OCI-LY3 (cell line): ENCODE data around the gene ASTN2.

Experiments
- H2AFZ ChIP-seq: fragments of 200-600, 300-600 bp; shearing (Covaris generic); 2 replicates; pipeline ENCODE4 v1.6.0; 2014; ENCODE audit warnings: antibody characterized with exemption, low read depth, low read length
- H3K27ac ChIP-seq: fragments of 200-600, 300-600 bp; sonication (generic); 2 replicates; pipeline ENCODE4 v1.5.1; 2014; ENCODE audit warnings: mild to moderate bottlenecking, low read length, moderate library complexity, mixed read lengths
- H3K27me3 ChIP-seq: fragments of 200-600, 300-600 bp; sonication (generic); 2 replicates; pipeline ENCODE4 v1.6.1; 2014; ENCODE audit warnings: low read depth, low read length, mixed read lengths
- H3K36me3 ChIP-seq: fragments of 200-600, 300-600 bp; sonication (generic); replicated peaks from 2 replicates; pipeline ENCODE3; 2014; ENCODE audit warnings: low read depth, low read length, mixed read lengths
- H3K4me1 ChIP-seq: fragments of 300-600, 200-600 bp; sonication (generic); 2 replicates; pipeline ENCODE4 v1.6.1; 2014; ENCODE audit warnings: low read length, mixed read lengths
- H3K4me2 ChIP-seq: fragments of 200-600, 300-600 bp; sonication (generic); 2 replicates; pipeline ENCODE4 v1.6.1; 2014; ENCODE audit warnings: low read length, mixed read lengths
- H3K4me3 ChIP-seq: fragments of 300-600, 200-600 bp; sonication (generic); 2 replicates; pipeline ENCODE4 v1.5.1; 2014; ENCODE audit warnings: antibody characterized with exemption, mild to moderate bottlenecking, low read length, moderate library complexity
- H3K79me2 ChIP-seq: fragments of 300-600, 200-600 bp; shearing (Covaris generic); 2 replicates; pipeline ENCODE4 v1.6.1; 2014; ENCODE audit warnings: mild to moderate bottlenecking, low read length, mixed read lengths
- H3K9ac ChIP-seq: fragments of 300-600, 200-600 bp; shearing (Covaris generic); 2 replicates; pipeline ENCODE4 v1.6.0; 2014; ENCODE audit warnings: mild to moderate bottlenecking, low read length, moderate library complexity
- H3K9me3 ChIP-seq: fragments of 200-600, 300-600 bp; shearing (Covaris generic); 2 replicates; pipeline ENCODE4 v1.6.1; 2014; ENCODE audit warnings: low read length, mixed read lengths; ENCODE audit not compliant: insufficient read depth
- H4K20me1 ChIP-seq: fragments of 200-600, 300-600 bp; sonication (generic); 2 replicates; pipeline ENCODE4 v1.6.1; 2016; ENCODE audit warnings: low read length, mixed read lengths; ENCODE audit not compliant: insufficient read depth
- EZH2phosphoT487 ChIP-seq: fragments of 200-600 bp; shearing (Covaris generic); IDR thresholded peaks from 2 replicates; pipeline ENCODE4 v1.6.1; 2018; ENCODE audit warnings: antibody characterized with exemption, mixed run types, low read depth
- TF ChIP-seq, protein P1 (sequence below): fragments of 200-600, 300-600 bp; sonication (generic); IDR thresholded peaks from 2 replicates; pipeline ENCODE4 v1.5.1; 2014; ENCODE audit warnings: antibody characterized with exemption, low read length, low read depth

ASTN2 gene

GRCh38 chr9:116411506-116411905, 1003.4 kb downstream of the ASTN2 start:
- Histone ChIP-seq H3K27ac (no peak overlapping the region), H3K27me3 (no peaks in the 10 kb centered on the region), H3K4me2 (no peak overlapping the region), H3K9me3 (no peaks in the 10 kb centered on the region), H3K9ac (no peak overlapping the region), H3K4me3 (no peak overlapping the region), H2AFZ (no peak overlapping the region), H3K4me1 (peaks cover 27% of the 10 kb centered on the region), H3K36me3 (no peaks in the 10 kb centered on the region), H3K79me2 (no peaks in the 10 kb centered on the region), H4K20me1 (no peaks in the 10 kb centered on the region)
- TF ChIP-seq, protein P1, sequence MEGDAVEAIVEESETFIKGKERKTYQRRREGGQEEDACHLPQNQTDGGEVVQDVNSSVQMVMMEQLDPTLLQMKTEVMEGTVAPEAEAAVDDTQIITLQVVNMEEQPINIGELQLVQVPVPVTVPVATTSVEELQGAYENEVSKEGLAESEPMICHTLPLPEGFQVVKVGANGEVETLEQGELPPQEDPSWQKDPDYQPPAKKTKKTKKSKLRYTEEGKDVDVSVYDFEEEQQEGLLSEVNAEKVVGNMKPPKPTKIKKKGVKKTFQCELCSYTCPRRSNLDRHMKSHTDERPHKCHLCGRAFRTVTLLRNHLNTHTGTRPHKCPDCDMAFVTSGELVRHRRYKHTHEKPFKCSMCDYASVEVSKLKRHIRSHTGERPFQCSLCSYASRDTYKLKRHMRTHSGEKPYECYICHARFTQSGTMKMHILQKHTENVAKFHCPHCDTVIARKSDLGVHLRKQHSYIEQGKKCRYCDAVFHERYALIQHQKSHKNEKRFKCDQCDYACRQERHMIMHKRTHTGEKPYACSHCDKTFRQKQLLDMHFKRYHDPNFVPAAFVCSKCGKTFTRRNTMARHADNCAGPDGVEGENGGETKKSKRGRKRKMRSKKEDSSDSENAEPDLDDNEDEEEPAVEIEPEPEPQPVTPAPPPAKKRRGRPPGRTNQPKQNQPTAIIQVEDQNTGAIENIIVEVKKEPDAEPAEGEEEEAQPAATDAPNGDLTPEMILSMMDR, result no peak
- TF ChIP-seq EZH2phosphoT487, result no peak

DNA sequence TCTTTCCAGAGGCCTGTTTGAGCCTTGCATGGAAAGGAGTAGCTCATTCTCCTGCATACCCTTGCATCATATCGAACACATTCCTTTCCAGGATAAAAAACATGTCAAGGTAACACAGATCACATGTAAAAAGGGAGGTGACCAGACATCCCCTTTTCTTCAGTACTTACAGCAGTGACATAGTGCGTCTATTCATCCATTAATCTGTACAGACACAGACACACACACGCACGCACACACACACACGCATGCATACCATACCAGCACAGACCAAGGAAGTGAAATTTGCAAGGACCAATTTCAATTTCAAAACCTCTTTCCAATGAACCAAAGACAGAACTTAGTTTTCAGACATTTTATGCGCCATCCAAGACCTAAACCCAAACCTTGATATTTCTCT, 1005.2 kb downstream of the ASTN2 start:
- no peaks in the 10 kb centered on the region for H3K36me3 ChIP-seq
- H3K9me3 ChIP-seq, result no peaks in the 10 kb centered on the region
- H3K79me2 ChIP-seq, result no peaks in the 10 kb centered on the region
- H3K4me1 ChIP-seq, result peaks cover 42% of the 10 kb centered on the region
- no peak overlapping the region for H2AFZ ChIP-seq
- no peak overlapping the region for H3K9ac ChIP-seq
- H3K27ac ChIP-seq, result no peak overlapping the region
- no peaks in the 10 kb centered on the region for H4K20me1 ChIP-seq
- 0 out of 2 replicates have a peak overlapping the region, but pooled peaks have one; percentile 12 for H3K4me2 ChIP-seq
- no peaks in the 10 kb centered on the region for H3K27me3 ChIP-seq
- TF ChIP-seq, protein P1, result no peak
- TF ChIP-seq EZH2phosphoT487, result no peak
- no peak overlapping the region for H3K4me3 ChIP-seq

DNA sequence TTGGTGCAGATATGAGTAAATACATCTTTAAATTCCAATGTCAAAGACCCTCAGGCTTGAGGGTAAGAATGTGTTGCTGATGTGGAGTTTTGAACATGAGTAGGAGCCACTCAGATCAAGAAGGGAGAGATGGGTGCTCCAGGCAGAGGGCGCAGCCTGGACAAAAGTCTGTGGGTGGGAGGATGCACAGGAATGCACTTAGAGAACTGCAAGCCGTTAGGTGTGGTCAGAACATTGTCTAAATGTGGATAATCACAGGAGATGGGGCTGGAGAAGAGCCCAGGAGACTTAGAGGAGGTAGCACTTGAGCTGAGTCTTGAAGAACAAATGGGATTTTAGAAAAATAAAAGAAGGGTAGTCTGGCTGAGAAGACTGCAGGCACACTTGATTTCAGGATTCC, 1005.7 kb downstream of the ASTN2 start:
- no peak for TF ChIP-seq EZH2phosphoT487
- TF ChIP-seq, protein P1, result no peak
- no peaks in the 10 kb centered on the region for H3K27me3 ChIP-seq
- H3K9ac ChIP-seq, result no peak overlapping the region

GRCh38 chr9:116406469-116406868, 1008.4 kb downstream of the ASTN2 start:
- Histone ChIP-seq H3K4me3 (no peak overlapping the region), H3K9me3 (no peaks in the 10 kb centered on the region), H3K4me1 (peaks cover 47% of the 10 kb centered on the region), H3K4me2 (no peak overlapping the region), H3K36me3 (no peaks in the 10 kb centered on the region), H3K27me3 (no peaks in the 10 kb centered on the region), H4K20me1 (no peaks in the 10 kb centered on the region), H3K9ac (no peak overlapping the region), H3K79me2 (no peaks in the 10 kb centered on the region), H3K27ac (no peak overlapping the region), H2AFZ (no peak overlapping the region)
- no peak for TF ChIP-seq EZH2phosphoT487
- TF ChIP-seq, protein P1, result no peak

More for the DNA sequence above, 1005.7 kb downstream of the ASTN2 start:
- no peak overlapping the region for H3K27ac ChIP-seq
- H4K20me1 ChIP-seq, result no peaks in the 10 kb centered on the region
- no peak overlapping the region for H3K4me2 ChIP-seq
- peaks cover 45% of the 10 kb centered on the region for H3K4me1 ChIP-seq
- H3K36me3 ChIP-seq, result no peaks in the 10 kb centered on the region
- no peaks in the 10 kb centered on the region for H3K79me2 ChIP-seq
- no peak overlapping the region for H3K4me3 ChIP-seq
- no peaks in the 10 kb centered on the region for H3K9me3 ChIP-seq
- no peak overlapping the region for H2AFZ ChIP-seq
